NCI-H510A treated with DMSO at 0.1 percent for 48 hours (cell line): ENCODE results near the gene GINS1.

ENCODE experiments used
- DNase-seq: peaks from one replicate; lab custom pipeline; 2025; lab: John Stamatoyannopoulos, UW

Gene GINS1

DNA sequence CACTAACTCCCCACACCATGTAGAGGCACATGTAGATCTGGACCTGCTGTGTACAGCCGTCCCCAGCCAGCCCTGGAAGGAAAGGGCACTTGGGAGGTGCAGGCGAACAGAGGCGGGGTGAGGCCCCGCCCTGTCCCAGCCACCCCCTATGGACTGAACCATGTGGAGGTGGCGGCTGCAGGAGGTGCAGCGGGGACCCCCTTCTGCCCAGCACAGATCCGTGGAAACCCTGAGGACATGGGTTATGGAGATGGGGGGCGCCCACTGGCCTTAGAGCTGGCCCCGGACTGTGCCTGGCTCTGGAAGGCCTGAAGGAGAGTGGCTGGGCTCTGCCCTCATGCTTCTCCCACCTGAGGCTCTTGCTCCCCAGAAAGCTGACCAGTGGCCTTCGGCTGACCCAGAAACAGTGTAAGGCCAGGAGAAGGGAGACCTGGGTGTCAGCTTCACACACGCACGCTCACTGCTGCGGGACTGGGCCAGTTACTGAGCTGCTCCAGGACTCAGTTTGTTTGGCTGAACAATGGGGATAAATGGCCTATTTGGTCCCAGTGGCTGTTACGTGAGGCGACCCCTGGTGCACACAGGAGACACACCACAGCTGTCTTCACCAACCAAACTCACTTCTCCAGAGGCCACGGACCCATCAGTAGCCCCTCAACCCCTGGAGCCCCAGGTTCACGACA lies 87.2 kb downstream of the GINS1 start:
- no peak for DNase-seq

DNA sequence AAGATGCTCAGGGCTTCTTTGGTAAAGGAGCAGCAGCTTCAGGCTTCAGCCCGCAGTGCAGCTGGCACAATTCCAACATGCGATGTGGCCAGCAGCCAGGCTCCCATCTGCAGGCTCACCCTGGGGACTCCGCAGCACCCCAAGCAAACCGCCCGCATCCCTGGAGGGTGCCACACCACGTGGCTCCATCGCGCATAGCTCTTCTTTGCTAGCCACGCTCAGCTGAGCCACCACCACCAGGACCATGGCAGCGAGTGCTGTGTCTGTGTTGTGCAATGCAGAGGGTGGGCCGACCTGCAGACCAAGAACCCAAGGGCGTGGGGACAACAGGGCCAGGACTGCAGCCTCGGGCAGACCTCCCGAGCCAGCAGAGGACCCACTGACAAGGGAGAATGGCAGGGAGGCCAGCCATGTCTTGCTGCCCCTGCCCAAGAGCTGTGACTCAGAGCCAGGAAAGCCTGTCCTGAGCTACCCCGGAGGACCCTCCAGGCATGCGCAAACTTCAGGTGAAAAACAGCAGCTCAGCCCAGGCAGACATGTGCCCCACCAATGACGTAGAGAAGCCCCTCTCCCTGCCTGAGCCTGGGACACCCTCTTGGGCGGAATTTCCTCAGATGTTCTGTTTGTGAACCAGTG lies 87.8 kb downstream of the GINS1 start:
- no peak for DNase-seq

DNA sequence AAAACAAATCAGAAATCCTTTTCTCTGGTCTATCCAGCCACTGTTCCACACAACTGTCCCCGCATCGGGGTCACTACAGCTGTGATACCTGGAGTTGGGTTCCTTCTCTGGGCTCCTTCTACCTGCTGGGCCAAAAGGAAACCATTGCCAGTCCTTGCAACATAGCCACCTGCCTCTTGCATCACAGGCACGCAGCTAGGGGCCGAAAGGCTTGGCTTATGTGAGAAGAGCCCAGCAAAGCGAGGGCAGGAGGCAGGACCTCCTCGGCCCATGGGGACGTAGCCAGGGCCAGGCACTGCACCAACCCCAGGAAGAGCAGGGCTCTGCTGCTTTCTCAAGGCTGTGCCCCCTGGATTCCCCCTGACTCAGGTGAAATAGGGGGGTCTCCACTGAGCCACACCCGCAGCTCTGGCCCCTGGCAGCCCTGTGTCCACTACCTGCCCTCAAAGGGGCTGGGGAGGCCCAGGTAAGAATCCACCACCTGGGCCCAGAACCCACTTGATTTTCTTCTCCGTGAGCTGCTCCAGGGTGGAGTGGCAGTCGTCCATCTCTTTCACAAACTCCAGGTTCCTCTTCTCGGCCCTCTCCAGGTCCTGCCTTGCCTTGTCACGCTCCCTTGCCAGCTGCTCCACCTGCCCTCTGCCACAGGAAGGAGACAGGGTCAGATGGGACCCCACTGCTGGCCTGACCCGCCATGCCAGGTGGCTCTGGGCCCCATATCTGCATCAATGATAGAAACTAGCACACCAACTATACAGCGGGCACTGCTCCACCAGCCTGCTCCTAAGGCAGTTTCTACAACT lies 88.9 kb downstream of the GINS1 start:
- no peak for DNase-seq

DNA sequence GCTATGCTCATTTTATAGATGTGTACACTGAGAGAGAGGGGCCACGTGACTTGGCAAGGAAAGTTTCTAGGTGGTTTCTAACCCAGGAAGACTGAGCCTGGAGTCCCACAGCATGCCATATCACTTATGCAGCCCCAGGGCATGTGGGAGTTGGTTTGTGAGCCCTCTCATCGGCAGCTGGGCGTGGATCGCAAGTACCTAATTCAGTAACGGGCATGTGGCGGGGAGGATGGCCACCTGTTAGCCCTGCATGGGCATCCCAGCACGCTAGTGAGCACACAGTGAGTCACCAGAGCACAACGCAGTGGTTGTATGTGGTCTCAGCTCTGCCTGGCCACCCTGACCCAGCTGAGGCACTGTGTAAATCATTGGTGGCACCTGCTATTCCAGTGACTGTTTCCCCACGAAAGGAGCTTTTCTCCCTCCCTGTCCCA lies 89.5 kb downstream of the GINS1 start:
- DNase-seq, result no peak

DNA sequence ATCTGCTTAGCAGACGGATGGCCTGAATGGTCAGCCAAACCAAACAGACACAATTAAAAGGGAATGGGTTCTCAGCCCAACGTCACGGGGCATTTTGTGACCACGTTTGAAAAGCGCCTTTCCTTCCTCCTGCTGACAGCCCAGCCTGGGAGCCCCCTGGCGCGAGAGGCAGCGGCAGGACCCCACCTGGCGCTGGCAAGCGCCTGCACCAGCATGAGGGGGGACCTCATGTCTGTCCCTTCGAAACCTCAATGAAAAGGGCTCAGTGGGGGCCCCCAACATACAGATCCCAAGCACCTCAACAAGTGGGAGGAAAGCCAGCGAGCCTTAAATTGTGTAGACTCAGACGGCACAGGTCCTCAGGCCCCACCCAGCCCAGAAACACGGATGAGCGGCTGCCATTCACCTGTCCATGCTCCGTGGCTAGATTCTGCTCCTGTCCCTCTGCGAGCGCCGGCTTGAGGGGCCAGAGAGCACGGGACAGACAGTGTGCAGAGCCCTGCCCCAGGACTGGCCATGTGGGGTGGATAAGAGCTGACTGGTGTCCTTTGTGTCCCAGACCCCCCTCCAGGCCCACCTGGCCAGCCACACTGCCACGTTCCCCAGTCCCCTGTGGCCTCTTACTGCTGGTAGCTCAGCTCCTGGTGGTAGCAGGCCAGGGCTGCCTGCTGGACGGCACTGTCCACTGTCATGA lies 90.3 kb downstream of the GINS1 start:
- DNase-seq, result no peak
